Measurements from ENCODE around the gene PLEKHA1.

- TF ChIP-seq CTCF (IDR thresholded peaks at IDR 0.05; ENCODE audit: borderline replicate concordance, extremely low read depth, low read length, poor library complexity, severe bottlenecking), result no peak
- TF ChIP-seq EZH2 (IDR thresholded peaks at IDR 0.05; ENCODE audit: borderline replicate concordance, low read depth, low read length, severe bottlenecking), result no peak
Observed at GRCh38 chr10:122474131-122474818, 99.8 kb downstream of the PLEKHA1 start.

All from DND-41 (cell line).